ENCODE measurements around the gene MYL11.
"Not testable (repeated sequence)": the region's sequence is repeated elsewhere in the genome, so short reads cannot be mapped to it uniquely, and the experiment has no call there.

The MYL11 gene

GRCh38 chr16:30372038-30372712, 2.4 kb upstream of the MYL11 start:
- no peak for DNase-seq

- no peak for DNase-seq
Observed at GRCh38 chr16:30372725-30373124, 1.9 kb upstream of the MYL11 start.

GRCh38 chr16:30375864-30376263, 1.3 kb downstream of the MYL11 start:
- DNase-seq: no peak

- DNase-seq: no peak
Observed at GRCh38 chr16:30376461-30376902, 1.9 kb downstream of the MYL11 start.

GRCh38 chr16:30377050-30377811, 2.6 kb downstream of the MYL11 start:
- DNase-seq: no peak

GRCh38 chr16:30377812-30378235, 3.2 kb downstream of the MYL11 start:
- DNase-seq: peak; percentile 80

- DNase-seq: peak; percentile 99
Observed at GRCh38 chr16:30378236-30379157, 3.9 kb downstream of the MYL11 start.

- no peak for DNase-seq
Observed at GRCh38 chr16:30379158-30379783, 4.7 kb downstream of the MYL11 start.

GRCh38 chr16:30380072-30380802, 5.6 kb downstream of the MYL11 start:
- DNase-seq: no peak

- no peak for DNase-seq
Observed at GRCh38 chr16:30380803-30381208, 6.2 kb downstream of the MYL11 start.

- no peak for DNase-seq
Observed at GRCh38 chr16:30381291-30382041, 6.9 kb downstream of the MYL11 start.

- peak; percentile 66 for DNase-seq
Observed at GRCh38 chr16:30382111-30382881, 7.7 kb downstream of the MYL11 start, which contains the start of gene SEPTIN1. Gene SEPTIN1 (minus strand): TSS chr16:30382561. CDS start chr16:30382542, 19 bp downstream.

GRCh38 chr16:30383521-30383920, 8.9 kb downstream of the MYL11 start:
- no peak for DNase-seq

GRCh38 chr16:30394592-30395154, 20.1 kb downstream of the MYL11 start:
- no peak for DNase-seq

- peak; percentile 69 for DNase-seq
Observed at GRCh38 chr16:30395155-30395991, 20.8 kb downstream of the MYL11 start, which contains the start of gene ZNF48. Gene ZNF48 (plus strand): TSS chr16:30395420. CDS start chr16:30395795, 375 bp downstream.

GRCh38 chr16:30395992-30396585, 21.5 kb downstream of the MYL11 start:
- DNase-seq: no peak

- not testable (repeated sequence) for DNase-seq
Observed at GRCh38 chr16:30396627-30397026, 22.0 kb downstream of the MYL11 start.

- DNase-seq: no peak
Observed at GRCh38 chr16:30397056-30397455, 22.5 kb downstream of the MYL11 start.

Measured in stimulated activated CD4-positive, alpha-beta T cell treated with anti-CD3 and anti-CD28 coated beads, Interleukin-12 subunit alpha, Interleukin-12 subunit beta, amount 100 ng/mL, for 4 hours (primary cell).